Endothelial cell of umbilical vein (primary cell): ENCODE results near the gene CAPN12. TPM values are rescaled to one million over a fixed set of nuclear protein-coding genes. Genes with fewer than 3 reads are reported as not detected.

Source experiments
- BruUV-seq: library from RNA; stranded (reverse); fragments of 400-500 nt; replicated peaks from 2 replicates; lab custom pipeline; 2021; lab: Mats Ljungman, UMichigan
- CTCF ChIA-PET: fragments of 300-600, 350-600 bp; sonication (Branson Sonifier 250); formaldehyde crosslinking; loops from one replicate; lab custom pipeline; 2021; ENCODE audit warnings: antibody characterized with exemption, inconsistent platforms; lab: Charles Lee
- POLR2A ChIA-PET: fragments of 300-600, 350-600 bp; sonication (Branson Sonifier 250); formaldehyde crosslinking; loops from one replicate; lab custom pipeline; 2021; ENCODE audit warnings: antibody characterized with exemption, inconsistent platforms; lab: Charles Lee
- DNase-seq: peaks from one replicate; pipeline ENCODE4 v3.0.0-alpha.2; 2011; ENCODE audit warnings: low read depth, low spot score
- FAIRE-seq: peaks from 2 replicates; lab custom pipeline; 2011; peaks lifted over from hg19 to GRCh38; lab: Jason Lieb, UNC
- H2AFZ ChIP-seq: 2 replicates; pipeline ENCODE4 v1.6.0; 2012; ENCODE audit warnings: low read depth, low read length, control low read depth, inconsistent platforms
- H3K27ac ChIP-seq: 2 replicates; pipeline ENCODE4 v1.5.1; 2011; ENCODE audit warnings: low read depth, mild to moderate bottlenecking, control low read depth, low read length, moderate library complexity; ENCODE audit not compliant: insufficient read depth
- H3K27me3 ChIP-seq, 2 experiments: 2 replicates each; pipeline versions ENCODE4 v1.6.0 to v1.6.1; 2011; ENCODE audit warnings: low read length in 2 of 2, mixed read lengths in 1 of 2; ENCODE audit not compliant: control insufficient read depth in 2 of 2, insufficient read depth in 2 of 2
- H3K36me3 ChIP-seq, 2 experiments: 2 replicates in 1 of 2; 3 replicates in 1 of 2; pipeline ENCODE4 v1.5.1; 2011; ENCODE audit warnings: low read length in 2 of 2, mild to moderate bottlenecking in 1 of 2, moderate library complexity in 1 of 2; ENCODE audit not compliant: control insufficient read depth in 2 of 2, insufficient read depth in 2 of 2; ENCODE audit errors: extremely low read depth in 1 of 2
- H3K4me1 ChIP-seq: 3 replicates; pipeline ENCODE4 v1.5.1; 2011; ENCODE audit warnings: mild to moderate bottlenecking, low read length; ENCODE audit not compliant: control insufficient read depth, insufficient read depth; ENCODE audit errors: extremely low read depth
- H3K4me2 ChIP-seq: 2 replicates; pipeline ENCODE4 v1.6.1; 2011; ENCODE audit warnings: low read length, control low read depth, mixed read lengths; ENCODE audit not compliant: insufficient read depth
- H3K4me3 ChIP-seq, 3 experiments: fragments of 200-600 bp in 1 of 3; sonication (generic), shearing (Covaris generic) in 1 of 3; replicated peaks in 1 of 3; 2 replicates each; pipeline ENCODE4 v1.5.1; 2011 to 2016; ENCODE audit warnings: control low read depth in 3 of 3, low read length in 3 of 3, mild to moderate bottlenecking in 2 of 3, inconsistent platforms in 1 of 3, low read depth in 1 of 3, moderate library complexity in 1 of 3; ENCODE audit not compliant: insufficient read depth in 1 of 3
- H3K79me2 ChIP-seq: 2 replicates; pipeline ENCODE4 v1.6.0; 2012; ENCODE audit warnings: low read length, inconsistent platforms; ENCODE audit not compliant: control insufficient read depth, insufficient read depth
- H3K9ac ChIP-seq: replicated peaks from 2 replicates; pipeline ENCODE3; 2011; ENCODE audit warnings: low read length, control low read depth; ENCODE audit not compliant: insufficient read depth; ENCODE audit errors: extremely low read depth
- H3K9me1 ChIP-seq: replicated peaks from 3 replicates; pipeline ENCODE4 v1.6.0; 2011; ENCODE audit warnings: mild to moderate bottlenecking, low read length; ENCODE audit not compliant: control insufficient read depth, insufficient read depth; ENCODE audit errors: extremely low read depth
- H3K9me3 ChIP-seq: replicated peaks from 2 replicates; pipeline ENCODE4 v1.5.1; 2012; ENCODE audit warnings: low read length, inconsistent platforms; ENCODE audit not compliant: control insufficient read depth, insufficient read depth
- H4K20me1 ChIP-seq: replicated peaks from 2 replicates; pipeline ENCODE3; 2011; ENCODE audit warnings: mild to moderate bottlenecking, low read length; ENCODE audit not compliant: control insufficient read depth, insufficient read depth; ENCODE audit errors: extremely low read depth
- EZH2 ChIP-seq: IDR thresholded peaks from 2 replicates; pipeline ENCODE4 v1.6.1; 2012; ENCODE audit warnings: borderline replicate concordance, low read depth, mild to moderate bottlenecking, moderate library complexity, low read length, inconsistent platforms; ENCODE audit not compliant: severe bottlenecking
- GATA2 ChIP-seq: IDR thresholded peaks from 2 replicates; pipeline ENCODE4 v1.7.0; 2011; ENCODE audit warnings: low read depth, mild to moderate bottlenecking, moderate library complexity, mixed read lengths, low read length; ENCODE audit not compliant: insufficient read length, insufficient read depth
- POLR2A ChIP-seq: IDR thresholded peaks from 2 replicates; pipeline ENCODE4 v1.6.1; 2012; ENCODE audit warnings: low read depth, mild to moderate bottlenecking, control low read depth, low read length
- POLR2AphosphoS5 ChIP-seq: IDR thresholded peaks from 2 replicates; pipeline ENCODE4 v1.6.1; 2012; ENCODE audit warnings: low read depth, mild to moderate bottlenecking, control low read depth, low read length, moderate library complexity; ENCODE audit not compliant: insufficient read depth
- dilution Hi-C: fragments of 300-500 bp; cut with MboI; formaldehyde crosslinking; loops from one replicate; pipeline ENCODE4 v1.15.0; 2019; ENCODE audit warnings: low sequenced_read_pairs; ENCODE audit not compliant: extremely low pct_ligation_motif_present
- intact Hi-C: fragments of 100-400 bp; cut with micrococcal nuclease; formaldehyde crosslinking; loops from one replicate; pipeline ENCODE4 v1.10.0; 2022
- polyA plus RNA-seq, 4 experiments: library from polyadenylated mRNA; depleted of rRNA in 3 of 4; stranded (reverse) in 3 of 4; unstranded in 1 of 4; fragments of >200 nt; gene quantifications; 2 replicates each; pipeline versions ENCODE4 v1.2.1 to v1.2.3, GENCODE V29; 2011 to 2012; ENCODE audit warnings: missing spikeins in 1 of 4
- total RNA-seq: library from RNA; stranded (reverse); gene quantifications from 2 replicates; pipeline ENCODE4 v1.2.3, GENCODE V29; 2021
- TF ChIP-seq, protein P1 (sequence below), 2 donors: IDR thresholded peaks; 1 replicate in 1 of 2; 2 replicates in 1 of 2; pipeline ENCODE4 v1.5.1; 2011; ENCODE audit warnings: low read length in 2 of 2, mild to moderate bottlenecking in 2 of 2, moderate library complexity in 2 of 2, control low read depth in 1 of 2, inconsistent platforms in 1 of 2, low read depth in 1 of 2; ENCODE audit not compliant: insufficient read depth in 1 of 2; ENCODE audit errors: extremely low read depth in 1 of 2

Gene CAPN12
- total and polyA plus RNA-seq, 2 donors (not counting 3 experiments of a cell fraction or from before 2014, with no cell fraction given) = 0.35 TPM; not detected in 1

DNA sequence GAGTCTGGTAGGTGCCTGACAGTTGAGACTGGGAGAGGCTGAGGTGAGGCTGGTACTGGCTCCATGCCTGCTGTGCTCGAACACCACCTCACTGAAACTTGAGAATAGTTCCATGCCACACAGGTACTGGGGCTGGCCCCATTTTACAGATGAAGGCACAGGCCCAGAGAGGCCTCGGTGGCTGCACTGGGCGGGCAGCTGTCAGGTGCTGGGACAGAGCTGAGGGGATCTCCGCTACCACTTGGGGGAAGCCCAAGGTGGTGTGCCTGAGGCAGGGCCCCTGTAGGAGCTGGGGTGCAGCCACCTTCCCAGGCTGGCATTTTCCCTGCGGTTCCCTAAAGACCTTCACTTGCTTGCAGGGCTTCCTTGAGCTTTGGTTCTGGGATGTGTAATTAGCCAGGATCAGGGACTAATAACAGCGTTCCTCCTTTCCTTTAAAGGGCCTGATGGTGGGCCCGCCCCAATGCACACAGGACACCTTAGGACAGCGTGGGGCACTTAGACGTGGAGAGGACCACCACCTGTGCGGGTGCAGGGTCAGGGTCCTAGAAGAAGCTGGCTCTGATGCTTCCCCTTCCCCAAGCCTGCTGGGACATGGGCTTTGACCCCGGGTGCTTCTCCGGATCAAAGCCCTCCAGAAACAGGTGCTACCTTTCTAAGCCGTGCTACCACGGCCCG, 23.6 kb downstream of the CAPN12 start:
- peaks cover 17 to 84% of the 10 kb centered on the region in 2 experiments for H3K36me3 ChIP-seq
- FAIRE-seq = no peak
- no peak for DNase-seq
- H3K4me2 ChIP-seq = no peak overlapping the region
- no peak overlapping the region for H2AFZ ChIP-seq
- no peaks in the 10 kb centered on the region for H3K4me1 ChIP-seq
- H3K4me3 ChIP-seq = no peak overlapping the region
- no peak overlapping the region for H3K27ac ChIP-seq
- BruUV-seq = no TSS peak
- H4K20me1 ChIP-seq = no peaks in the 10 kb centered on the region
- POLR2A ChIA-PET = interaction anchor here (0.6 kb wide), 2 partner anchors 40 to 86 kb away, joined by 6 read pairs; no protein-coding TSS in a partner anchor
- CTCF ChIA-PET = interaction anchor here (1.2 kb wide), 1 partner anchor 102 kb away, joined by 3 read pairs; the partner anchor contains the start of gene EIF3K
- no peak for TF ChIP-seq POLR2A
- TF ChIP-seq GATA2 = no peak
- no peak for TF ChIP-seq POLR2AphosphoS5
- no peak for TF ChIP-seq EZH2
- TF ChIP-seq, protein P1, sequence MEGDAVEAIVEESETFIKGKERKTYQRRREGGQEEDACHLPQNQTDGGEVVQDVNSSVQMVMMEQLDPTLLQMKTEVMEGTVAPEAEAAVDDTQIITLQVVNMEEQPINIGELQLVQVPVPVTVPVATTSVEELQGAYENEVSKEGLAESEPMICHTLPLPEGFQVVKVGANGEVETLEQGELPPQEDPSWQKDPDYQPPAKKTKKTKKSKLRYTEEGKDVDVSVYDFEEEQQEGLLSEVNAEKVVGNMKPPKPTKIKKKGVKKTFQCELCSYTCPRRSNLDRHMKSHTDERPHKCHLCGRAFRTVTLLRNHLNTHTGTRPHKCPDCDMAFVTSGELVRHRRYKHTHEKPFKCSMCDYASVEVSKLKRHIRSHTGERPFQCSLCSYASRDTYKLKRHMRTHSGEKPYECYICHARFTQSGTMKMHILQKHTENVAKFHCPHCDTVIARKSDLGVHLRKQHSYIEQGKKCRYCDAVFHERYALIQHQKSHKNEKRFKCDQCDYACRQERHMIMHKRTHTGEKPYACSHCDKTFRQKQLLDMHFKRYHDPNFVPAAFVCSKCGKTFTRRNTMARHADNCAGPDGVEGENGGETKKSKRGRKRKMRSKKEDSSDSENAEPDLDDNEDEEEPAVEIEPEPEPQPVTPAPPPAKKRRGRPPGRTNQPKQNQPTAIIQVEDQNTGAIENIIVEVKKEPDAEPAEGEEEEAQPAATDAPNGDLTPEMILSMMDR (IDR thresholded peaks at IDR 0.05; ENCODE audit: extremely low read depth in 1 of 2, insufficient read depth in 1 of 2, low read depth in 1 of 2, low read length in 2 of 2) = no peak
- no peaks in the 10 kb centered on the region for H3K79me2 ChIP-seq
- no peaks in the 10 kb centered on the region for H3K9me3 ChIP-seq
- H3K27me3 ChIP-seq = no peaks in the 10 kb centered on the region
- H3K9me1 ChIP-seq = no peaks in the 10 kb centered on the region
- no peak overlapping the region for H3K9ac ChIP-seq
- dilution Hi-C loops (no loop called here), intact Hi-C loops (no loop called here)
